ENCODE data around the gene NUDT22. TPM values are rescaled to one million over a fixed set of nuclear protein-coding genes. Genes with fewer than 3 reads are reported as not detected.

The NUDT22 gene
- total RNA-seq, 6 donors from 2014 or later, result 30.3 to 94.3 (median 68.0) TPM

DNA sequence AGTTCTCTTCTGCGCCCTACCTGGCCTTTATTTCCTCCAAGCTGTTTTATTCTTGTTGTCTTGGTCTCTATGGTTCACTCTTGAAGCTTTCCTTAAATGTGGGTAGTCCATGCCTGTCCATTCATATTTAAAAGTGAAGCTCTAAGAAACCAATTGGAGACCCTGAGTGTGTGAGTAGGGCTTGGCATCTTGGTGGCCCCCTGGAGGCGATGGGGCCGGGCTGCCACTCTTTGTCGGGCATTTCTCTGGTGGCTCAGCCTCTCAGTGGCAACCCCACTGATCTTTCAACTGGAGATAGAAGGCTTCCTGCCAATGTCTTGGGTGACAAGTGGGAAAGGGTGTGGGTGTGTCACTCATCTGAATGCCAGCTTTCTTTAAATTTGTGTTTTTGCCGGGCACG, 9.2 kb upstream of the NUDT22 start:
- no peaks in the 10 kb centered on the region for H3K9me3 ChIP-seq
- H3K36me3 ChIP-seq, result peaks cover 4 to 51% (median 27%) of the 10 kb centered on the region in 4 donors
- TF ChIP-seq, protein P1, sequence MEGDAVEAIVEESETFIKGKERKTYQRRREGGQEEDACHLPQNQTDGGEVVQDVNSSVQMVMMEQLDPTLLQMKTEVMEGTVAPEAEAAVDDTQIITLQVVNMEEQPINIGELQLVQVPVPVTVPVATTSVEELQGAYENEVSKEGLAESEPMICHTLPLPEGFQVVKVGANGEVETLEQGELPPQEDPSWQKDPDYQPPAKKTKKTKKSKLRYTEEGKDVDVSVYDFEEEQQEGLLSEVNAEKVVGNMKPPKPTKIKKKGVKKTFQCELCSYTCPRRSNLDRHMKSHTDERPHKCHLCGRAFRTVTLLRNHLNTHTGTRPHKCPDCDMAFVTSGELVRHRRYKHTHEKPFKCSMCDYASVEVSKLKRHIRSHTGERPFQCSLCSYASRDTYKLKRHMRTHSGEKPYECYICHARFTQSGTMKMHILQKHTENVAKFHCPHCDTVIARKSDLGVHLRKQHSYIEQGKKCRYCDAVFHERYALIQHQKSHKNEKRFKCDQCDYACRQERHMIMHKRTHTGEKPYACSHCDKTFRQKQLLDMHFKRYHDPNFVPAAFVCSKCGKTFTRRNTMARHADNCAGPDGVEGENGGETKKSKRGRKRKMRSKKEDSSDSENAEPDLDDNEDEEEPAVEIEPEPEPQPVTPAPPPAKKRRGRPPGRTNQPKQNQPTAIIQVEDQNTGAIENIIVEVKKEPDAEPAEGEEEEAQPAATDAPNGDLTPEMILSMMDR (IDR thresholded peaks at IDR 0.05), result no peak
- TF ChIP-seq POLR2A (IDR thresholded peaks at IDR 0.05) (no peak), POLR2AphosphoS5 (IDR thresholded peaks at IDR 0.05) (no peak), EP300 (IDR thresholded peaks at IDR 0.05) (no peak)
- no peak overlapping the region for H3K27ac ChIP-seq
- no peaks in the 10 kb centered on the region for H3K27me3 ChIP-seq
- 80 to 87% methylated on average over 6 of the region's 6 CpGs for WGBS, 2 donors
- ATAC-seq (ENCODE audit: low FRiP score in 2 of 2) (no peak), DNase-seq (no peak)
- H3K4me3 ChIP-seq, result no peak overlapping the region
- no peaks in the 10 kb centered on the region for H3K4me1 ChIP-seq

DNA sequence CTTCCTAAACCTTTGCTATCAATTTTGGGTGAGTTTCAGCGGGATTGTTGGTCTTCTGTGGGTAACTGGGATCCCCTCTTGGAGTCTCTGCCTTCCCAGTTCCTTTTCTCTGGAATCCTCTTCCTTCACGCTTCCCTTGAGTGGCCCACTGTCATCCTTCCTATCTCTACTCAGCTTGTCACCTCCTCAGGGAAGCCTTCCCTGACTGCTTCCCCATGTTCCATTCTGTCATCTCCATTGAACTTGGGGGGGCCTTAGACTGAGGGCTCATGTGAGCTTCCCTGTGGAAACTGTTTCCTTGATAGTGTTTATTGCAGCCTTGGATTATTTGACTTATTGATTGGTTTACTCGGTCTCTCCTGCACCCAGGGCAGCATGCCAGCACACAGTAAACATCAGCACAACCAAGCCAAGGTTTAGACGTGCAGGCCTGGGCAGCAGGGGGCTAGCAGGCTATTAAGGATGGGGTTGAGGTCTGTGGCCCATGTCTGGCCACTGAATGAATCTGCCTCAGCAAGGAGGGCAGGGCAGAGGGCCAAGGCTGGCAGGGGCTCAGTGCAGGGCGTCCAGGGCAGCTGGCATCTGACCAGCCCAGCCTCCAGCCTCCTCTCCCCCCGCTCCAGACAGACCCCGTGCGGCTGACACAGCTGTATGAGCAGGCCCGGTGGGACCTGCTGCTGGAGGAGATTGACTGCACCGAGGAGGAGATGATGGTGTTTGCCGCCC, 7.3 kb upstream of the NUDT22 start:
- DNase-seq (no peak), ATAC-seq (ENCODE audit: low FRiP score in 2 of 2) (no peak)
- no peak overlapping the region for H3K4me3 ChIP-seq
- H3K27me3 ChIP-seq, result no peaks in the 10 kb centered on the region
- H3K4me1 ChIP-seq, result no peaks in the 10 kb centered on the region
- TF ChIP-seq, protein P1 (IDR thresholded peaks at IDR 0.05), result no peak
- TF ChIP-seq POLR2AphosphoS5 (IDR thresholded peaks at IDR 0.05), result no peak
- no peak for TF ChIP-seq EP300 (IDR thresholded peaks at IDR 0.05)
- no peak for TF ChIP-seq POLR2A (IDR thresholded peaks at IDR 0.05)
- H3K9me3 ChIP-seq, result no peaks in the 10 kb centered on the region
- H3K27ac ChIP-seq, result no peak overlapping the region
- H3K36me3 ChIP-seq, result peaks cover 4 to 54% (median 33%) of the 10 kb centered on the region in 4 donors
- 75 to 83% methylated on average over 3 to 11 of the region's 11 CpGs for WGBS, 2 donors

DNA sequence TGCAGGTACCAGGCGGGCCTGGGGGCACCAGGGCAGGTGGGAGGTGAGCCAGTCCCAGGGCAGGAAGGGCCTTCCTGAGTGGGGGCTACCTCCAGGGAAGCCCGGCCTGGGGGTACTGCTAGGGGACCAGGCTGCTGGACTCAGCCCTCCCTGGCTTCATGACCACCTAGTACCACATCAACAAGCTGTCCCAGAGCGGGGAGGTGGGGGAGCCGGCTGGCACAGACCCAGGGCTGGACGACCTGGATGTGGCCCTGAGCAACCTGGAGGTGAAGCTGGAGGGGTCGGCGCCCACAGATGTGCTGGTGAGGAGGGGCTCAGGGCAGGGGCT, 6.8 kb upstream of the NUDT22 start:
- DNase-seq (peak in 1 of 2 donors; percentile 71), ATAC-seq (ENCODE audit: low FRiP score in 2 of 2) (no peak)
- no peak for TF ChIP-seq POLR2A (IDR thresholded peaks at IDR 0.05)
- TF ChIP-seq, protein P1 (IDR thresholded peaks at IDR 0.05), result no peak
- no peak for TF ChIP-seq EP300 (IDR thresholded peaks at IDR 0.05)
- TF ChIP-seq POLR2AphosphoS5 (IDR thresholded peaks at IDR 0.05), result no peak
- no peaks in the 10 kb centered on the region for H3K27me3 ChIP-seq
- H3K4me3 ChIP-seq, result no peak overlapping the region
- H3K4me1 ChIP-seq, result peaks cover 0 to under 1% (median 0%) of the 10 kb centered on the region in 4 donors
- no peak overlapping the region for H3K27ac ChIP-seq
- H3K9me3 ChIP-seq, result no peaks in the 10 kb centered on the region
- WGBS, 2 donors, result 94% methylated on average over 6 of the region's 7 CpGs; no CpG with 5 or more reads in 1 of the 2 donors
- peaks cover 4 to 59% (median 34%) of the 10 kb centered on the region in 4 donors for H3K36me3 ChIP-seq

DNA sequence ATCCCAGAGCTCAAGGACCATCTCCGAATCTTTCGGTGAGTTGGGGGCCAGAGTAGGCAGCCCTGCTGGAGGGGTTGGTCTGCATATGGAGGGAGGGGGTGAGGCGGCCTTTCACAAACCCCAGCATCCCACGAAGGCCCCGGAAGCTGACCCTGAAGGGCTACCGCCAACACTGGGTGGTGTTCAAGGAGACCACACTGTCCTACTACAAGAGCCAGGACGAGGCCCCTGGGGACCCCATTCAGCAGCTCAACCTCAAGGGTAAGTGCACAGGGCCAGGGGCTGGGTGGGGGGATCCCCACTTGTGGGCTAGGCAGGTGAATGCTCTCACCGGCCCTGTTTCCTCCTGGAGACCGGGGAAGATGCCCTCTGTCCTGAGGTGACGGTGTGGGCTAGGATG, 6.3 kb upstream of the NUDT22 start:
- no peaks in the 10 kb centered on the region for H3K27me3 ChIP-seq
- no peak overlapping the region for H3K4me3 ChIP-seq
- ATAC-seq (ENCODE audit: low FRiP score in 2 of 2), result no peak
- H3K9me3 ChIP-seq, result no peaks in the 10 kb centered on the region
- H3K27ac ChIP-seq, result no peak overlapping the region
- WGBS, 2 donors, result 92 to 93% methylated on average over 3 to 10 of the region's 10 CpGs
- peaks cover 4 to 58% (median 34%) of the 10 kb centered on the region in 4 donors for H3K36me3 ChIP-seq
- H3K4me1 ChIP-seq, result peaks cover 0 to 5% (median 1%) of the 10 kb centered on the region in 4 donors
- TF ChIP-seq EP300 (IDR thresholded peaks at IDR 0.05), result no peak
- TF ChIP-seq POLR2AphosphoS5 (IDR thresholded peaks at IDR 0.05), result no peak
- TF ChIP-seq POLR2A (IDR thresholded peaks at IDR 0.05), result no peak
- TF ChIP-seq, protein P1 (IDR thresholded peaks at IDR 0.05), result no peak
- peak in 1 of 2 donors; percentile 22 for DNase-seq

DNA sequence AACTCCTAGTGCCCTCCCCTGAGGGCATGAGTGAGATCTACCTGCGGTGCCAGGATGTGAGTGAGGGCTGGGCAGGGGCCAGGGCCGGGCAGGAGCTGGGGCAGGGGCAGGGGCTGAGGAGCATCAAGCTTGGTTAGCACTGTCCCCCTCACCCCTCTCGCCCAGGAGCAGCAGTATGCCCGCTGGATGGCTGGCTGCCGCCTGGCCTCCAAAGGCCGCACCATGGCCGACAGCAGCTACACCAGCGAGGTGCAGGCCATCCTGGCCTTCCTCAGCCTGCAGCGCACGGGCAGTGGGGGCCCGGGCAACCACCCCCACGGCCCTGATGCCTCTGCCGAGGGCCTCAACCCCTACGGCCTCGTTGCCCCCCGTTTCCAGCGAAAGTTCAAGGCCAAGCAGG, 5.8 kb upstream of the NUDT22 start:
- H3K4me3 ChIP-seq, result no peak overlapping the region
- ATAC-seq (ENCODE audit: low FRiP score in 2 of 2), result no peak
- no peaks in the 10 kb centered on the region for H3K9me3 ChIP-seq
- H3K36me3 ChIP-seq, result peaks cover 4 to 52% (median 34%) of the 10 kb centered on the region in 4 donors
- TF ChIP-seq POLR2AphosphoS5 (IDR thresholded peaks at IDR 0.05) (no peak), POLR2A (IDR thresholded peaks at IDR 0.05) (no peak), EP300 (IDR thresholded peaks at IDR 0.05) (no peak)
- TF ChIP-seq, protein P1 (IDR thresholded peaks at IDR 0.05), result no peak
- no peaks in the 10 kb centered on the region for H3K27me3 ChIP-seq
- whole genome bisulfite sequencing, 2 donors, result 87% methylated on average over 12 of the region's 17 CpGs; no CpG with 5 or more reads in 1 of the 2 donors
- DNase-seq, result peak in 1 of 2 donors; percentile 62
- no peak overlapping the region for H3K27ac ChIP-seq
- peaks cover 4 to 10% (median 7%) of the 10 kb centered on the region in 4 donors for H3K4me1 ChIP-seq
